Endodermal cell (in vitro differentiated cells): ENCODE results near the gene GSTA1. TPM values are rescaled to one million over a fixed set of nuclear protein-coding genes. Genes with fewer than 3 reads are reported as not detected.
"Not testable (repeated sequence)": the region's sequence is repeated elsewhere in the genome, so short reads cannot be mapped to it uniquely, and the experiment has no call there.

Experiments
- DNase-seq: peaks from one replicate; pipeline ENCODE4 v3.0.0-alpha.2; 2017
- H3K27ac ChIP-seq: 2 replicates; pipeline ENCODE4 v1.5.1; 2013; ENCODE audit warnings: mild to moderate bottlenecking, low read depth, low read length, moderate library complexity
- H3K27me3 ChIP-seq: 2 replicates; pipeline ENCODE4 v1.6.1; 2013; ENCODE audit warnings: mild to moderate bottlenecking, low read length, moderate library complexity; ENCODE audit not compliant: insufficient read depth, control insufficient read depth, poor library complexity, severe bottlenecking
- H3K36me3 ChIP-seq: 2 replicates; pipeline ENCODE4 v1.7.0; 2013; ENCODE audit warnings: mild to moderate bottlenecking, low read length, moderate library complexity; ENCODE audit not compliant: control insufficient read depth, insufficient read depth
- H3K4me1 ChIP-seq: one replicate; pipeline ENCODE4 v1.7.0; 2013; ENCODE audit warnings: low read length; ENCODE audit not compliant: control insufficient read depth, insufficient read depth
- H3K4me3 ChIP-seq: 2 replicates; pipeline ENCODE4 v1.5.1; 2013; ENCODE audit warnings: mild to moderate bottlenecking, low read length, moderate library complexity
- H3K9ac ChIP-seq: 2 replicates; pipeline ENCODE4 v1.6.1; 2013; ENCODE audit warnings: mild to moderate bottlenecking, low read length, moderate library complexity; ENCODE audit not compliant: poor library complexity, severe bottlenecking; ENCODE audit errors: extremely low read depth
- H3K9me3 ChIP-seq: 2 replicates; pipeline ENCODE4 v1.6.1; 2013; ENCODE audit warnings: mild to moderate bottlenecking, low read length, moderate library complexity; ENCODE audit not compliant: control insufficient read depth
- H3K27ac Mint-ChIP-seq: 2 replicates; pipeline ENCODE4 v1.8.0; 2020; ENCODE audit warnings: mixed read lengths
- H3K27me3 Mint-ChIP-seq: 2 replicates; pipeline ENCODE4 v1.8.0; 2021; ENCODE audit warnings: mild to moderate bottlenecking, mixed read lengths; ENCODE audit not compliant: insufficient read depth
- H3K36me3 Mint-ChIP-seq: 2 replicates; pipeline ENCODE4 v1.8.0; 2020; ENCODE audit warnings: low read depth, mixed read lengths
- H3K4me1 Mint-ChIP-seq: 2 replicates; pipeline ENCODE4 v1.8.0; 2020; ENCODE audit warnings: mixed read lengths
- H3K4me3 Mint-ChIP-seq: 2 replicates; pipeline ENCODE4 v1.8.0; 2020; ENCODE audit warnings: mild to moderate bottlenecking, moderate library complexity, mixed read lengths
- H3K9me3 Mint-ChIP-seq: 2 replicates; pipeline ENCODE4 v1.8.0; 2020; ENCODE audit warnings: mild to moderate bottlenecking, mixed read lengths
- WGBS, 2 experiments: methylation state at CpG; one replicate each; pipeline versions ENCODE4 v1.1.5 to v1.1.7; 2013; ENCODE audit warnings: missing lambda C conversion rate in 2 of 2, mixed read lengths in 1 of 2; ENCODE audit not compliant: insufficient coverage in 1 of 2, insufficient read length in 1 of 2; 5-methylcytosine and 5-hydroxymethylcytosine counted together
- total RNA-seq, 2 donors: library from RNA; stranded (reverse); fragmentation: NEBNext Ultra II Directional in 1 of 2; extraction: Animal tissue kit (Norgen Biotek cat#: 25700) in 1 of 2; gene quantifications; 2 replicates in 1 of 2; 3 replicates in 1 of 2; pipeline ENCODE4 v1.2.1, GENCODE V29; 2021
- TF ChIP-seq, protein P1 (sequence below): fragments of 200-600 bp; sonication (generic); conservative IDR thresholded peaks from 2 replicates; pipeline ENCODE4 v1.5.0; 2021; ENCODE audit warnings: antibody characterized with exemption, mild to moderate bottlenecking

The GSTA1 gene
- total RNA-seq, 2 donors from 2014 or later = 2.4 TPM; not detected in 1

GRCh38 chr6:52786249-52786956 is 17.2 kb downstream of the GSTA1 start:
- TF ChIP-seq, protein P1, sequence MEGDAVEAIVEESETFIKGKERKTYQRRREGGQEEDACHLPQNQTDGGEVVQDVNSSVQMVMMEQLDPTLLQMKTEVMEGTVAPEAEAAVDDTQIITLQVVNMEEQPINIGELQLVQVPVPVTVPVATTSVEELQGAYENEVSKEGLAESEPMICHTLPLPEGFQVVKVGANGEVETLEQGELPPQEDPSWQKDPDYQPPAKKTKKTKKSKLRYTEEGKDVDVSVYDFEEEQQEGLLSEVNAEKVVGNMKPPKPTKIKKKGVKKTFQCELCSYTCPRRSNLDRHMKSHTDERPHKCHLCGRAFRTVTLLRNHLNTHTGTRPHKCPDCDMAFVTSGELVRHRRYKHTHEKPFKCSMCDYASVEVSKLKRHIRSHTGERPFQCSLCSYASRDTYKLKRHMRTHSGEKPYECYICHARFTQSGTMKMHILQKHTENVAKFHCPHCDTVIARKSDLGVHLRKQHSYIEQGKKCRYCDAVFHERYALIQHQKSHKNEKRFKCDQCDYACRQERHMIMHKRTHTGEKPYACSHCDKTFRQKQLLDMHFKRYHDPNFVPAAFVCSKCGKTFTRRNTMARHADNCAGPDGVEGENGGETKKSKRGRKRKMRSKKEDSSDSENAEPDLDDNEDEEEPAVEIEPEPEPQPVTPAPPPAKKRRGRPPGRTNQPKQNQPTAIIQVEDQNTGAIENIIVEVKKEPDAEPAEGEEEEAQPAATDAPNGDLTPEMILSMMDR = no peak
- no peaks in the 10 kb centered on the region for H3K36me3 Mint-ChIP-seq
- H3K9me3 ChIP-seq = no peaks in the 10 kb centered on the region
- no peak for DNase-seq
- H3K27ac ChIP-seq = no peak overlapping the region
- H3K27ac Mint-ChIP-seq = no peak overlapping the region
- no peaks in the 10 kb centered on the region for H3K4me1 ChIP-seq
- H3K9ac ChIP-seq = no peak overlapping the region
- H3K27me3 ChIP-seq = no peaks in the 10 kb centered on the region
- no peak overlapping the region for H3K4me3 Mint-ChIP-seq
- H3K9me3 Mint-ChIP-seq = peaks cover 12% of the 10 kb centered on the region
- H3K4me3 ChIP-seq = no peak overlapping the region
- H3K4me1 Mint-ChIP-seq = peaks cover 14% of the 10 kb centered on the region
- no peaks in the 10 kb centered on the region for H3K27me3 Mint-ChIP-seq
- H3K36me3 ChIP-seq = no peaks in the 10 kb centered on the region
- 91 to 96% methylated on average over 14 to 24 of the region's 24 CpGs for WGBS, 2 experiments

DNA sequence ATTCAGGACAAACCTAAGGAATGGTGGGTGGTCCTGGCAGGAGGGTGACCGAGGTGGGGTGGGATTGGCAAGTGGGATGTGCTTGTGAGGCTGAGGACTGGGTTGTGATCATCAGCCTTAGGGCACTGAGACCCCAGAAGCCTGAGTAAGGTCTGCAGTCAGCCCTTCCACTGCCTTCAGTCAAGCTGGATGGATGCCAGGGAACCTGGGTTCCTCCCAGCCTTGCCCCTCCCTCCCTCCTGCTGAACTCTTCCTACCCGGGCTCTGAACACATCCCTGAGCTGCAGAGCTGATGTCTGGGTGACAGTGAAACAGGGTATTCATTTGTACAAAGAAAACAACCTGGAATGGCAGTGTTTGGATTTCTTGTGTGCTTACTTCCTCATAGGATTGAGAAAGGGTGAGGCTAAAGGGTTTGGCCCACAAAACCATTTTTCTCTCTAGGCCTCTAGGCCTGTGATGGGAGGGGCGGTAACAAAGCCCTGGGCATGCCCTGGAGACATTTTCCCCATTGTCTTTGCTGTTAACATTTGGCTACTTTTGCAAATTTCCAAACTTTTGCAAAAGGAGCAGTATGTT is 20.8 kb downstream of the GSTA1 start:
- not testable (repeated sequence) for H3K4me1 Mint-ChIP-seq, H3K36me3 Mint-ChIP-seq, H3K36me3 ChIP-seq, H3K4me3 ChIP-seq, H3K9ac ChIP-seq, DNase-seq, H3K27me3 ChIP-seq, H3K4me3 Mint-ChIP-seq, H3K27ac ChIP-seq, H3K27me3 Mint-ChIP-seq, H3K4me1 ChIP-seq, H3K27ac Mint-ChIP-seq, H3K9me3 ChIP-seq
- 91 to 100% methylated on average over 1 to 2 of the region's 3 CpGs for WGBS, 2 experiments
- peaks cover 13% of the 10 kb centered on the region for H3K9me3 Mint-ChIP-seq

DNA sequence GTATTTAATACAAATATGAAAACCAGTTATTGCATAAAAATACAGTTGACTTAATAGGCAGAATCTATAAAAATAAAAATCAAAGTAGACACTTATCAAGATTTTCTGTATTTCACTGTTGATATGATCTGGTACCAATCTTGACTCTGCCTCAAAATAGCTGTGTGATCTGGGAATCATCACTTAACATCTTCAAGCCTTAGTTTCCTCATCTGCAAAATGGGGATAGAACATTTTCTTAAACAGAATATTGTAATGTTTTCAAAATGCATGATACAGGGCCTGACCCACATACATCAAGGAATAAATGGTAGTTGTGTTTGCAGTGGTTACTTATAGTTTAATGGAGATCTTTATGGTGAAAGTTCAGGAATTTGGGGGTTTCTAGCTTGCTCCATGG is 21.4 kb downstream of the GSTA1 start:
- peaks cover 14% of the 10 kb centered on the region for H3K9me3 Mint-ChIP-seq
- not testable (repeated sequence) for H3K9me3 ChIP-seq, H3K27me3 ChIP-seq, H3K9ac ChIP-seq, H3K36me3 ChIP-seq, H3K27ac Mint-ChIP-seq, H3K4me3 Mint-ChIP-seq, H3K27me3 Mint-ChIP-seq, H3K36me3 Mint-ChIP-seq, H3K4me1 Mint-ChIP-seq, H3K4me3 ChIP-seq, DNase-seq, H3K4me1 ChIP-seq, H3K27ac ChIP-seq

GRCh38 chr6:52779237-52779636 is 24.4 kb downstream of the GSTA1 start:
- Histone ChIP-seq H3K9me3 (no peaks in the 10 kb centered on the region), H3K4me3 (no peak overlapping the region), H3K36me3 (no peaks in the 10 kb centered on the region), H3K4me1 (no peaks in the 10 kb centered on the region), H3K9ac (no peak overlapping the region), H3K27ac (no peak overlapping the region), H3K27me3 (no peaks in the 10 kb centered on the region)
- Mint-ChIP-seq H3K4me1 (no peaks in the 10 kb centered on the region), H3K27me3 (peaks cover 5% of the 10 kb centered on the region), H3K36me3 (no peaks in the 10 kb centered on the region), H3K27ac (no peak overlapping the region), H3K4me3 (no peak overlapping the region), H3K9me3 (peaks cover 31% of the 10 kb centered on the region)
- 92 to 100% methylated on average over 1 of the region's 1 CpG for WGBS, 2 experiments
- TF ChIP-seq, protein P1 = no peak
- no peak for DNase-seq

DNA sequence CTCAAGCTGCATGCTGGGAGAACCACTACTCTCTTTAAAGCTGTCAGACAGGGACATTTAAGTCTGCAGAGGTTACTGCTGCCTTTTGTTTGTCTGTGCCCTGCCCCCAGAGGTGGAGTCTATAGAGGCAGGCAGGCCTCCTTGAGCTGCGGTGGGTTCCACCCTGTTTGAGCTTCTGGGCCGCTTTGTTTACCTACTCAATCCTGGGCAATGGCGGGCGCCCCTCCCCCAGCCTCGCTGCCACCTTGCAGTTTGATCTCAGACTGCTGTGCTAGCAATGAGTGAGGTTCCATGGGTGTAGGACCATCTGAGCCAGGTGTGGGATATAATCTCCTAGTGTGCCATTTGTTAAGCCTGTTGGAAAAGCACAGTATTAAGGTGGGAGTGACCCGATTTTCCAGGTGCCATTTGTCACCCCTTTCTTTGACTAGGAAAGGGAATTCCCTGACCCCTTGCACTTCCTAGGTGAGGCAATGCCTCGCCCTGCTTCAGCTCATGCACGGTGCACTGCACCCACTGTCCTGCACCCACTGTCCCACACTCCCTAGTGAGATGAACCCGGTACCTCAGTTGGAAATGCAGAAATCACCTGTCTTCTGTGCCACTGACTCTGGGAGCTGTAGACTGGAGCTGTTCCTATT is 26.8 kb downstream of the GSTA1 start:
- H3K27ac Mint-ChIP-seq, H3K36me3 Mint-ChIP-seq, H3K4me1 ChIP-seq, H3K27ac ChIP-seq, H3K4me3 Mint-ChIP-seq, H3K4me1 Mint-ChIP-seq, H3K36me3 ChIP-seq, H3K9me3 ChIP-seq, DNase-seq, H3K27me3 ChIP-seq, H3K9ac ChIP-seq, H3K27me3 Mint-ChIP-seq, H3K4me3 ChIP-seq: not testable (repeated sequence)
- 93 to 100% methylated on average over 3 to 9 of the region's 9 CpGs for WGBS, 2 experiments
- peaks cover 34% of the 10 kb centered on the region for H3K9me3 Mint-ChIP-seq
